GM12873 (cell line): ENCODE data around the gene TTN.

Experiments used
- CTCF ChIP-seq: IDR thresholded peaks from 2 replicates; pipeline ENCODE4 v1.5.1; 2012; ENCODE audit warnings: low read depth, mild to moderate bottlenecking, moderate library complexity, low read length, control low read depth; ENCODE audit not compliant: insufficient read depth; ENCODE audit errors: missing control alignments

TTN gene

DNA sequence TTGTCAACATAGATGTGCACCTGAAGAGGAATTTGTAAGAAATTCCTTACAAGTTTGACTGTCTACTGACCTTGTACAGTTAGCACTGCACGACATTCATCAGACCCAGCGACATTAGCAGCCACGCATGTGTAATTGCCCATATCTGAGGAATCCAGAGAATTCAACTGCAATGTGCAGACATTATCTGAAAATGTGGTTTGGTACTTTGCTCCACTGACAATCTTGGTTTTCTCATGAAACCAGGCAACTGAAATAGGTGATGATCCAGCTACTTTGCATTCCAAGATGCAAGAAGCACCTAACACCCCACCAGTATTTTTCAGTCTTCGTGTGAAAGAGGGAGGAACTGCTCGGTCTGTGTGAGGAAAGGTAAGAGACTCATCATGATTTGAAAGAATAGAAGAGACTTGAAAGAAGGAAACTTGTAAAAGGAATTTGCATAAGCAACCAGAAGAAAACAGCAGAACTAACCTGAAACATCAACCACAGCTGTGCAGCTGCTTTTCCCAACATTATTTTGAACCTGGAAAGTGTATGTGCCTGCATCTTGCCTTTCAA lies 83.4 kb downstream of the TTN start:
- TF ChIP-seq CTCF = no peak

DNA sequence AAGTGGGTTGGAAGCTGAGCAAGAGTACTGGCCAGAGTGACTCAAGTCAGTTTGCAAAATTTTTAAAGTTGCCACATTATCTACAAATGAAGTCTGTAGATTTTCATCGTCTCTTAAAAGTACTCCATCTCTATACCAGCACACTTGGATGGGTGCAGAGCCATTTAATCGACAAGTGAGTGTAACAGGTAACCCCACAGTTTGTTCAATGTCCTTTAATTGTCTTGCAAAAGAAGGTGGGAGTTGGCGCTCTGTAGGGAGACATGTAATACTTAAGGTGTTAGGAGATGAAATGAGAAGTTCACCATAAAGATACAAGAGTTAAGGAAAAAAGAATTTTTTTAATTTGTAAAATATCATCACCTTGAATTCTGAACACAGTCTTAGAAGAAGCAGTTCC lies 84.9 kb downstream of the TTN start:
- no peak for TF ChIP-seq CTCF

- no peak for TF ChIP-seq CTCF
Observed at GRCh38 chr2:178718988-178719387, 88.2 kb downstream of the TTN start.

DNA sequence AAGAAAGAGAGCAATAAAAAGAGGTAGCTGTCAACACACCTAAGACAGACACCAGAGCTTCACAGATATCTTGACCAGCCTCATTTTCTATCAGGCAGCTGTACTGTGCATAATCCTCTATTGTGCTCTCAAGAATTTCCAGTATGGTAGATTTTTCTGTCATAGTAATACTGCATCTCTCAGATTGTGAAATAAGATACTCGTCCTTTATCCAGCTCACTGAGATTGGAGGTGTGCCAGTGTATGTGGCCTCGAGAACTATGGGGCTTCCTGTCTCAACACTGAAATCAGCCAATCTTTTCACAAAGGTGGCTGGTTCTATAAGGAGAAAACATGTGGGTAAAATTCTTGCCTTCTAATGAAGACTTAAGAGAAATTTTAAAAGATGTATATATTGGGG lies 88.9 kb downstream of the TTN start:
- no peak for TF ChIP-seq CTCF

DNA sequence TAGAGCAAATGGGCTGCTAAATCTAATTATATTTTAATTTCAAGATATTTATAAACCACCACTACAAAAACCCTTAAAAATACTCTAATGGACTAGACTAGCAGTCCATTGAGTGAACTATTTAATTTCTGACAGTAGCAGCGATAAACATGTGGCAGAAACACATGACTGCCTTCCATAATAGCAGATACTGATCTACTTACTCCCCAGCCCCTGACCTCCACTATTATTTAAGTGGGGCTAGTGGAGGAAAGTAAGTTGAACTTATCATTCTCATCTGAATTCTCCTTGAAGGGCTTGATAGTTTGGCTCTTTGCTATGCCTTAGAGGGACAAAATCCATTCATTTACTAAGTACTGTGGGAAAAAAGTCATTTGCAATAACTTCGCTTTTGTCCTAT lies 90.8 kb downstream of the TTN start:
- no peak for TF ChIP-seq CTCF

GRCh38 chr2:178715366-178715765 lies 91.9 kb downstream of the TTN start:
- no peak for TF ChIP-seq CTCF

DNA sequence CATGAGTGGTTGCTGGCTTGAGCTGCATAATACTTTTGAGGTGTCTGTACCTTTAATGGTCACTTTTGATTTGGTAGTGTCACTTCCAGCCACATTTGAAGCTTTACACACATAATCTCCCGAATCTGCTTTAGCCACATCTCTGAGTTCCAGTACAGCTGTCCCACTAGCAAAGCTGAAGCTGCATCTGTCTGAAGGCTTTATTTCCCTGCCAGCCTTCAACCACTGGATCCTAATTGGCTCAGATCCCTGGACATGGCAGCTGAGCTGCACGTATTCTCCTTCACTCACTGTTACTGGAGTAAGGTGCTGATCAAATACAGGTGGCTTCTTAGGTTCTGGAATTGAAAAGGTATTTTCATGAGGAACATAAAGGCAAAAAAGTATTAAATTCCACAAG lies 99.7 kb downstream of the TTN start:
- no peak for TF ChIP-seq CTCF
